Osteocyte (in vitro differentiated cells): ENCODE data around the gene NOSTRIN. TPM values are rescaled to one million over a fixed set of nuclear protein-coding genes. Genes with fewer than 3 reads are reported as not detected.

Experiments used
- DNase-seq: peaks from one replicate; pipeline ENCODE4 v3.0.0; 2021; ENCODE audit warnings: mixed read lengths; ENCODE audit not compliant: unreplicated experiment; ENCODE audit errors: extremely low spot score
- H3K27ac Mint-ChIP-seq: one replicate; pipeline ENCODE4 v1.8.0; 2021; ENCODE audit warnings: mild to moderate bottlenecking, mixed read lengths; ENCODE audit not compliant: unreplicated experiment
- H3K27me3 Mint-ChIP-seq: one replicate; pipeline ENCODE4 v1.8.0; 2021; ENCODE audit warnings: mixed read lengths; ENCODE audit not compliant: unreplicated experiment
- H3K36me3 Mint-ChIP-seq: one replicate; pipeline ENCODE4 v1.8.0; 2021; ENCODE audit warnings: mixed read lengths; ENCODE audit not compliant: unreplicated experiment
- H3K4me1 Mint-ChIP-seq: one replicate; pipeline ENCODE4 v1.8.0; 2021; ENCODE audit warnings: mixed read lengths; ENCODE audit not compliant: unreplicated experiment
- H3K4me3 Mint-ChIP-seq: one replicate; pipeline ENCODE4 v1.8.0; 2021; ENCODE audit warnings: mild to moderate bottlenecking, moderate library complexity, mixed read lengths; ENCODE audit not compliant: unreplicated experiment
- H3K9me3 Mint-ChIP-seq: one replicate; pipeline ENCODE4 v1.8.0; 2021; ENCODE audit warnings: mixed read lengths; ENCODE audit not compliant: unreplicated experiment
- CTCF ChIP-seq: fragments of 200-600 bp; sonication (generic); IDR thresholded peaks from 2 replicates; pipeline ENCODE4 v1.5.0; 2021; ENCODE audit warnings: antibody characterized with exemption, mild to moderate bottlenecking, moderate library complexity
- total RNA-seq: library from RNA; stranded (reverse); gene quantifications from 2 replicates; pipeline ENCODE4 v1.2.1, GENCODE V29; 2021

Gene NOSTRIN
- total RNA-seq, 1 donor from 2014 or later, result not detected

- no peaks in the 10 kb centered on the region for H3K9me3 Mint-ChIP-seq
- peaks cover 47% of the 10 kb centered on the region for H3K27me3 Mint-ChIP-seq
- no peak for TF ChIP-seq CTCF
- H3K27ac Mint-ChIP-seq, result no peak overlapping the region
- H3K4me3 Mint-ChIP-seq, result no peak overlapping the region
- H3K4me1 Mint-ChIP-seq, result no peaks in the 10 kb centered on the region
- no peak for DNase-seq
- no peaks in the 10 kb centered on the region for H3K36me3 Mint-ChIP-seq
Observed at GRCh38 chr2:168897449-168897848, 95.0 kb downstream of the NOSTRIN start.

GRCh38 chr2:168901003-168901402 is 98.6 kb downstream of the NOSTRIN start, which contains the start of gene G6PC2:
Gene G6PC2 (plus strand): TSS chr2:168901291. CDS start chr2:168901332, 41 bp downstream.
- Mint-ChIP-seq H3K4me1 (no peaks in the 10 kb centered on the region), H3K4me3 (no peak within 1 kb of the TSS), H3K27ac (no peak within 1 kb of the TSS), H3K36me3 (no peaks in the 10 kb centered on the region), H3K27me3 (peaks cover 51% of the 10 kb centered on the region), H3K9me3 (no peaks in the 10 kb centered on the region)
- TF ChIP-seq CTCF, result no peak
- DNase-seq, result no peak

- Mint-ChIP-seq H3K27me3 (peaks cover 62% of the 10 kb centered on the region), H3K4me3 (no peak overlapping the region), H3K36me3 (no peaks in the 10 kb centered on the region), H3K27ac (no peak overlapping the region), H3K4me1 (no peaks in the 10 kb centered on the region), H3K9me3 (no peaks in the 10 kb centered on the region)
- no peak for TF ChIP-seq CTCF
- DNase-seq, result no peak
Observed at GRCh38 chr2:168903888-168904287, 101.5 kb downstream of the NOSTRIN start.

GRCh38 chr2:168904358-168904757 is 101.9 kb downstream of the NOSTRIN start:
- H3K27ac Mint-ChIP-seq, result no peak overlapping the region
- H3K36me3 Mint-ChIP-seq, result no peaks in the 10 kb centered on the region
- no peaks in the 10 kb centered on the region for H3K4me1 Mint-ChIP-seq
- no peak for TF ChIP-seq CTCF
- H3K27me3 Mint-ChIP-seq, result peaks cover 58% of the 10 kb centered on the region
- no peaks in the 10 kb centered on the region for H3K9me3 Mint-ChIP-seq
- no peak for DNase-seq
- H3K4me3 Mint-ChIP-seq, result no peak overlapping the region

GRCh38 chr2:168907940-168908662 is 105.7 kb downstream of the NOSTRIN start:
- no peaks in the 10 kb centered on the region for H3K36me3 Mint-ChIP-seq
- no peak for DNase-seq
- no peak for TF ChIP-seq CTCF
- H3K9me3 Mint-ChIP-seq, result no peaks in the 10 kb centered on the region
- peaks cover 54% of the 10 kb centered on the region for H3K27me3 Mint-ChIP-seq
- no peak overlapping the region for H3K27ac Mint-ChIP-seq
- H3K4me3 Mint-ChIP-seq, result no peak overlapping the region
- peaks cover 15% of the 10 kb centered on the region for H3K4me1 Mint-ChIP-seq
